ENCODE data around the gene HAND1. TPM values are rescaled to one million over a fixed set of nuclear protein-coding genes. Genes with fewer than 3 reads are reported as not detected.
"Not testable (repeated sequence)": the region's sequence is repeated elsewhere in the genome, so short reads cannot be mapped to it uniquely, and the experiment has no call there.

Gene HAND1
- total RNA-seq, 1 experiment from 2014 or later = not detected

- Mint-ChIP-seq H3K9me3 (ENCODE audit: unreplicated experiment) (no peaks in the 10 kb centered on the region), H3K27ac (ENCODE audit: low read depth, unreplicated experiment) (no peak overlapping the region), H3K36me3 (ENCODE audit: insufficient read depth, unreplicated experiment) (no peaks in the 10 kb centered on the region), H3K4me1 (ENCODE audit: insufficient read depth, unreplicated experiment) (peaks cover 10% of the 10 kb centered on the region), H3K4me3 (ENCODE audit: unreplicated experiment) (no peak overlapping the region), H3K27me3 (ENCODE audit: insufficient read depth, unreplicated experiment) (peaks cover 37% of the 10 kb centered on the region)
- no TSS peak for BruUV-seq (replicated peaks)
- ChIA-PET POLR2A (interaction anchor here (0.7 kb wide), 1 partner anchor 11 kb away, joined by 3 read pairs; no protein-coding TSS in a partner anchor), CTCF (interaction anchor here (0.6 to 12.7 kb wide), 6 partner anchors 12 to 94 kb away, joined by 3 to 275 read pairs (median 4); no protein-coding TSS in a partner anchor)
- no peak for DNase-seq (ENCODE audit: unreplicated experiment)
- TF ChIP-seq CTCF (IDR thresholded peaks at IDR 0.05; ENCODE audit: unreplicated experiment) = no peak
- intact Hi-C loops (cut with micrococcal nuclease) = no loop called here
These were observed 39.2 kb upstream of the HAND1 start for GRCh38 chr5:154517181-154517580.

GRCh38 chr5:154516475-154516874, 38.4 kb upstream of the HAND1 start:
- DNase-seq (ENCODE audit: unreplicated experiment) = peak; percentile 23
- peaks cover 10% of the 10 kb centered on the region for H3K4me1 Mint-ChIP-seq (ENCODE audit: insufficient read depth, unreplicated experiment)
- BruUV-seq (replicated peaks) = no TSS peak
- ChIA-PET CTCF (interaction anchor here (0.7 to 12.7 kb wide), 4 partner anchors 21 to 117 kb away, joined by 3 to 275 read pairs (median 81); no protein-coding TSS in a partner anchor), POLR2A (no interaction called here)
- no peaks in the 10 kb centered on the region for H3K36me3 Mint-ChIP-seq (ENCODE audit: insufficient read depth, unreplicated experiment)
- no peak overlapping the region for H3K4me3 Mint-ChIP-seq (ENCODE audit: unreplicated experiment)
- H3K27ac Mint-ChIP-seq (ENCODE audit: low read depth, unreplicated experiment) = no peak overlapping the region
- no peaks in the 10 kb centered on the region for H3K9me3 Mint-ChIP-seq (ENCODE audit: unreplicated experiment)
- no peak for TF ChIP-seq CTCF (IDR thresholded peaks at IDR 0.05; ENCODE audit: unreplicated experiment)
- peaks cover 37% of the 10 kb centered on the region for H3K27me3 Mint-ChIP-seq (ENCODE audit: insufficient read depth, unreplicated experiment)
- intact Hi-C loops (cut with micrococcal nuclease) = no loop called here

- H3K36me3 Mint-ChIP-seq (ENCODE audit: insufficient read depth, unreplicated experiment); POLR2A ChIA-PET; BruUV-seq (replicated peaks); H3K9me3 Mint-ChIP-seq (ENCODE audit: unreplicated experiment); H3K27ac Mint-ChIP-seq (ENCODE audit: low read depth, unreplicated experiment); H3K4me3 Mint-ChIP-seq (ENCODE audit: unreplicated experiment); intact Hi-C loops (cut with micrococcal nuclease); DNase-seq (ENCODE audit: unreplicated experiment): not testable (repeated sequence)
- peaks cover 37% of the 10 kb centered on the region for H3K27me3 Mint-ChIP-seq (ENCODE audit: insufficient read depth, unreplicated experiment)
- peaks cover 10% of the 10 kb centered on the region for H3K4me1 Mint-ChIP-seq (ENCODE audit: insufficient read depth, unreplicated experiment)
- CTCF ChIA-PET = interaction anchor here (0.5 to 12.7 kb wide), 3 partner anchors 95 to 218 kb away, joined by 3 to 275 read pairs (median 4); no protein-coding TSS in a partner anchor
These were observed 37.5 kb upstream of the HAND1 start for GRCh38 chr5:154515488-154515887.

DNA sequence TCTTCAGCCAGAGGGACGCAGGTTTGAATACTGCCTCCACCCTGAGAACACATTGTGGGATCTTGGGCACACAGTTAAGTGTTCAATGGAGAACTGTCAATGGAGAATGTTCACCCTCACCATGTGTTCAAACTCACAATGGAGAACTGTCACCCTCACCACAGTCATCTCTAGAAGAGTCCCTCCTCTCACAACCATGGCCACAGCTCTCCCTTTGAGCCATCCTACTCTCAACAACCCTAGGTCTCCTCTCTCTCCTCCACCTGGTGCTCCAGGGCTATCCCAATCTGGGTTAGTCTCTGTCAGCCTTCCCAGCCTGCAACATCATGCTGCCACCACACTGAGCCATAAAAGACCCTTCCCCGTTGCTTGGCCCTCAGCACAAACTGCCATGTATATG, 36.3 kb upstream of the HAND1 start:
- CTCF ChIA-PET = interaction anchor here (0.6 to 1.8 kb wide), 2 partner anchors 10 to 18 kb away, joined by 4 to 9 read pairs; no protein-coding TSS in a partner anchor
- no TSS peak for BruUV-seq (replicated peaks)
- peaks cover 39% of the 10 kb centered on the region for H3K27me3 Mint-ChIP-seq (ENCODE audit: insufficient read depth, unreplicated experiment)
- H3K4me3 Mint-ChIP-seq (ENCODE audit: unreplicated experiment) = no peak overlapping the region
- intact Hi-C loops (cut with micrococcal nuclease) = no loop called here
- DNase-seq (ENCODE audit: unreplicated experiment) = no peak
- no peak overlapping the region for H3K27ac Mint-ChIP-seq (ENCODE audit: low read depth, unreplicated experiment)
- H3K4me1 Mint-ChIP-seq (ENCODE audit: insufficient read depth, unreplicated experiment) = peaks cover 4% of the 10 kb centered on the region
- no peaks in the 10 kb centered on the region for H3K36me3 Mint-ChIP-seq (ENCODE audit: insufficient read depth, unreplicated experiment)
- H3K9me3 Mint-ChIP-seq (ENCODE audit: unreplicated experiment) = no peaks in the 10 kb centered on the region
- POLR2A ChIA-PET = interaction anchor here (1.2 kb wide), 1 partner anchor 28 kb away, joined by 4 read pairs; no protein-coding TSS in a partner anchor
- TF ChIP-seq CTCF (IDR thresholded peaks at IDR 0.05; ENCODE audit: unreplicated experiment) = no peak

All from MCF 10A (cell line).